ENCODE measurements around the gene PDZRN3.

GRCh38 chr3:73581134-73581846, 43.5 kb downstream of the PDZRN3 start:
- TF ChIP-seq CTCF (IDR thresholded peaks at IDR 0.05) (no peak), SIN3A (IDR thresholded peaks at IDR 0.05; ENCODE audit: borderline replicate concordance, insufficient read depth, low read depth, low read length) (no peak), POLR2AphosphoS5 (IDR thresholded peaks at IDR 0.05; ENCODE audit: low read depth, low read length) (no peak)
- TF ChIP-seq, protein P1, sequence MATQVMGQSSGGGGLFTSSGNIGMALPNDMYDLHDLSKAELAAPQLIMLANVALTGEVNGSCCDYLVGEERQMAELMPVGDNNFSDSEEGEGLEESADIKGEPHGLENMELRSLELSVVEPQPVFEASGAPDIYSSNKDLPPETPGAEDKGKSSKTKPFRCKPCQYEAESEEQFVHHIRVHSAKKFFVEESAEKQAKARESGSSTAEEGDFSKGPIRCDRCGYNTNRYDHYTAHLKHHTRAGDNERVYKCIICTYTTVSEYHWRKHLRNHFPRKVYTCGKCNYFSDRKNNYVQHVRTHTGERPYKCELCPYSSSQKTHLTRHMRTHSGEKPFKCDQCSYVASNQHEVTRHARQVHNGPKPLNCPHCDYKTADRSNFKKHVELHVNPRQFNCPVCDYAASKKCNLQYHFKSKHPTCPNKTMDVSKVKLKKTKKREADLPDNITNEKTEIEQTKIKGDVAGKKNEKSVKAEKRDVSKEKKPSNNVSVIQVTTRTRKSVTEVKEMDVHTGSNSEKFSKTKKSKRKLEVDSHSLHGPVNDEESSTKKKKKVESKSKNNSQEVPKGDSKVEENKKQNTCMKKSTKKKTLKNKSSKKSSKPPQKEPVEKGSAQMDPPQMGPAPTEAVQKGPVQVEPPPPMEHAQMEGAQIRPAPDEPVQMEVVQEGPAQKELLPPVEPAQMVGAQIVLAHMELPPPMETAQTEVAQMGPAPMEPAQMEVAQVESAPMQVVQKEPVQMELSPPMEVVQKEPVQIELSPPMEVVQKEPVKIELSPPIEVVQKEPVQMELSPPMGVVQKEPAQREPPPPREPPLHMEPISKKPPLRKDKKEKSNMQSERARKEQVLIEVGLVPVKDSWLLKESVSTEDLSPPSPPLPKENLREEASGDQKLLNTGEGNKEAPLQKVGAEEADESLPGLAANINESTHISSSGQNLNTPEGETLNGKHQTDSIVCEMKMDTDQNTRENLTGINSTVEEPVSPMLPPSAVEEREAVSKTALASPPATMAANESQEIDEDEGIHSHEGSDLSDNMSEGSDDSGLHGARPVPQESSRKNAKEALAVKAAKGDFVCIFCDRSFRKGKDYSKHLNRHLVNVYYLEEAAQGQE (IDR thresholded peaks at IDR 0.05; ENCODE audit: insufficient read depth in 1 of 2, low read depth in 2 of 2, low read length in 1 of 2), result no peak
